HS-5 (cell line): ENCODE data around the gene SYTL2.
"Not testable (repeated sequence)": the region's sequence is repeated elsewhere in the genome, so short reads cannot be mapped to it uniquely, and the experiment has no call there.

Experiments
- DNase-seq: peaks from one replicate; pipeline ENCODE4 v3.0.0-alpha.2; 2012; ENCODE audit warnings: low read depth

SYTL2 gene

DNA sequence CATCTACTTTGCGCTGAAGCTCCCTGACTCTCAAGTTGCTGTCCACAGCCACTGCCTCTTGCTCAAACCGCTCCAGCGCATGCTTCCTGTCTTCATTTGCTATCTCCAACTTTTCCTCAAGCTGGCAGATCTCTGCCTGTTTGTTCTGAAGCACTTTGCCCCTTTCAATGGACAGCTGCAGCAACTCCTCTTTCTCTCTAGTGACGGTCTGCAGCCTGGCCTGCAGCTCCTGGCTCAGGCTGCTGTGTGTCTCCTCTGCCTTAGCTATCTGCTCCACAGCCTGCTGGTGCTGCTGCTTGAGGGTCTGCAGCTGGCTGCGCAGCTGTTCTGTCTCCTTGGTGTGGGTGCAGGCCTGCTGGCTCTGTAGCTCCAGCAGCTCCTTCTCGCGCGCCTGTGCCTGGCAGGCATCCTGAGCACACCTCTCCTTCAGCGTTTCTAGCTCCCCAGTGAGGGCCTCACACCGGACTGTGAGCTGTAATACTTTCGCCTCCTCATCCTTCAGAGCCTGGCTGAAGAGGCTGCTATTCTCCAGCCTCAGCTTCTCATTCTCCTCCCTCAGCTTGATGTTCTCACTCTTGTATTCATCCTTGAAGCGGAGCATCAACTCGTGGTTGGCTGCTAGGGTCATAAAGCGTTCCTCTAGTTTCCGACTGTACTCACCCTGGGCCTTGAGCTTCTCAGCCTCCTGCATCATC lies 125.7 kb downstream of the SYTL2 start:
- DNase-seq, result no peak

DNA sequence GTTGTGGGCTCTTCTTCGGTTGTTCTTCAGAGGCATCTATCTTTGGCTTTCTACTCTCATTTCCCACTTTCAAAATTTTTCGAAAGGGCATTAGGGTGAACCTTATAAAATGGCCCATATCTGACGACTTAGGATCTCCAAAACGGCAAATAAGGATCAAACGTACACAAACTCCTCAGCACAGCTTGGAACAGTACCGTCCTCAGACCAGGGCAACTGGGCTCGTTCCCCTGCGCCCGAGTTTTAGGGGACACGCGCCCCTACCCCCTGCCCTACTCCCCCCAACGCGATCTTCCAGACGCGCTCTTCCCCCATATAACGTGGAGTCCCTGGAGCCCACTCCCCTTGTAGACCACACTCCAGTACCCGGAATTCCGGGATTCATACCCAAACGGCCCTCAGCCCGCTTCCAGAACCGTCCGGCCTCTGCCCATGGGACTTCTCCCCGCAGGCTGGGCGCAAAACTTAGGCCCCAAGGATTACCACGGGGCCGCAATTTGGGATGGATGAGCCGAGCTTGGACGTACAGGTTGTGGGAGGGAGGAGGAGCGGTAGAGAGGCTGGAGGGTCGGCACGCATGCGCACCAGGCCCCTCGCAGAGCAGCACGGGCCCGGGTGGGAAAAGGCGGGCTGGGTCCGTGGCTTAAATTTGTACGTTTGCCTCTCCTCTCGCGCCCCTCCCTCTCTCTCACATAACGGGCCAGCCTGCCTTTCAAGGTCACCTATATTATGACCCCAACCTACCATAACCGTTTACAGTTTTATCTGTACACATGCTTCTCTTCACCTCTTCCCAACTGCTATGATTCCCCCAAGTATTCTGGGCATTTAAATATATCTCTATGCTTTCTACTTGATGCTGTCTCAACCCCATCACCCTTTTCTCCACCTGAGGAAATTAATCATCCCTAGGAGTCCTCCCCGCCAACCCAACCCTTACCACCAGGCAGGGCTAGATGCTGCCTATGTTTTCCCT lies 128.3 kb downstream of the SYTL2 start:
- DNase-seq, result no peak

DNA sequence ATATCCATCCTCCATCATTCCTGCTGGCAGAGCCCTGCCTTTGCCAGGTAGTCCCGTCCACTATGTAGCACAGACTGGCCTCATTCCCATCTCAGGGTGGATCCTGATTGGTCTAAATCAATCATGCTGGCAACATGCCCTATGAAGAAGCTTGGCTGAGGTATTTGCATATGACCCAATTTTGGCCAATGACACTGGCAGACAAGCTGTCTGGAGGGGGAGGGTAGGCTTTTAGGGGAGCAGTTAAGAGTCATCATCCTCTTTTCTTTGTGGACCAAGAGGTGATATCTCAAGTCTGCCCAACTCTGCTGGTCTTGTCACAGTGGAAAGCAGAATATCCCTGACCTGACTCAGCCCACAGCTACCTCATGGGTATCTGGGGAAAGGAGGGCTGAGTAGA lies 130.0 kb downstream of the SYTL2 start:
- DNase-seq, result no peak

DNA sequence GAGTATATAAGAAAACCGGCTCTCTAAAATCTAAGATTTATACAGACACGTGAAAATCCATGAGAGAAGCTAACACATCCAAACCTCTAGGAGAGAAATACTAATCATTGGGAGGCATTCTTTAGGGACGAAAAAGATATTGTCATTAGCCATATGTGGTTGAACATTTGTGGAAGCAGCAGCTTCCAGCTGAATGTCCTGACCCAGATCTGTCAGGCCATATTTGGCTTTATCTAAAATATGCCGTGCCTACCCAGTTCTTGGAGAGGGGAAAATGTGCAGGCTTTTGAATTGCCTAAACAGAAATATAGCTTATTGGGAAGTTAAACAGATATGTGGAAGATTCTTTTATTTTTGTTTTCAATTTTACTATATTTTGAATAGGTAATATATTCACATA lies 131.4 kb downstream of the SYTL2 start:
- DNase-seq, result no peak

DNA sequence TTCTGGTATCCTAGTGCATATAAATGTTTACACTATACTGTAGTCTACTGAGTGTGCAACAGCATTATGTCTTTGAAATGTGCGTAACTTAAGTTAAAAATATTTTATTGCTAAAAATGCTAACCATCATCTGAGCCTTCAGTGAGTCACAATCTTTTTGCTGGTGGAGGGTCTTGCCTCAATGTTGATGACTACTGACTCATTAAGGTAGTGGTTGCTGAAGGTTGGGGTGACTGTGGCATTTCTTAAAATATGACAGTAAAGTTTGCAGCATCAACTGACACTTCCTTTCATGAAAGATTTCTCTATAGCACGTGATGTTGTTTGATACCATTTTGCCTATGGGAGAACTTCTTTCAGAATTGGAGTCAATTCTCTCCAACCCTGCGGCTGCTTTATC lies 137.5 kb downstream of the SYTL2 start:
- DNase-seq, result no peak

DNA sequence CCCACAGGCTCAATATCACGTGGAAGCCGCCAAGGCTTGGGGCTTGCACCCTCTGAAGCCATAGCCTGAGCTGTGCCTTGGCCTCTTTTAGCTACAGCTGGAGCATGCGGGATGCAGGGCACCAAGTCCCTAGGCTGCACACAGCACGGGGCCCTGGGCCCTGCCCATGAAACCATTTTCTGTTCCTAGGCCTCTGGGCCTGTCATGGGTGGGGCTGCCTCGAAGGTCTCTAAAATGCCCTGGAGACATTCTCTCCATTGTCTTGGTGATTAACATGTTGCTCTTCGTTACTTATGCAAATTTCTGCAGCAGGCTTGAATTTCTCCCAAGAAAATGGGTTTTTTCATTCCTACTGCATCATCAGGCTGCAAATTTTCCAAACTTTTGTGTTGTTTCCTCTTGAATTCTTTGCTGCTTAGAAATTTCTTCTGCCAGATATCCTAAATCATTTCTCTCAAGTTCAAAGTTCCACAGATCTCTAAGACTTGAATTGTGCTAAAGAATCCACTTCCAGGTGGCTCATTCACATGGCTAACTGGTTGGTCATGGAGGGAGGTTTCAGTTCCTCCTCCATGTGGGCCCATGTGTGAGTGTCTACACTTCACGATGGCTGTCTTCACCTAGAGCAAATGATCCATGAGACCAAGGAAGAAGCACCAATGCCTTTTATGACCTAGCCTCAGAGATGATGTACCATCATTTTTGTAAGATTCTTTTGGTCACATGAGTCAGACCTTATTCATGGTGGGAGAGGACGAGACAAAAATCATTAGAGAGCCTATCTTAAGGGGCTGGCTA lies 138.6 kb downstream of the SYTL2 start:
- no peak for DNase-seq

DNA sequence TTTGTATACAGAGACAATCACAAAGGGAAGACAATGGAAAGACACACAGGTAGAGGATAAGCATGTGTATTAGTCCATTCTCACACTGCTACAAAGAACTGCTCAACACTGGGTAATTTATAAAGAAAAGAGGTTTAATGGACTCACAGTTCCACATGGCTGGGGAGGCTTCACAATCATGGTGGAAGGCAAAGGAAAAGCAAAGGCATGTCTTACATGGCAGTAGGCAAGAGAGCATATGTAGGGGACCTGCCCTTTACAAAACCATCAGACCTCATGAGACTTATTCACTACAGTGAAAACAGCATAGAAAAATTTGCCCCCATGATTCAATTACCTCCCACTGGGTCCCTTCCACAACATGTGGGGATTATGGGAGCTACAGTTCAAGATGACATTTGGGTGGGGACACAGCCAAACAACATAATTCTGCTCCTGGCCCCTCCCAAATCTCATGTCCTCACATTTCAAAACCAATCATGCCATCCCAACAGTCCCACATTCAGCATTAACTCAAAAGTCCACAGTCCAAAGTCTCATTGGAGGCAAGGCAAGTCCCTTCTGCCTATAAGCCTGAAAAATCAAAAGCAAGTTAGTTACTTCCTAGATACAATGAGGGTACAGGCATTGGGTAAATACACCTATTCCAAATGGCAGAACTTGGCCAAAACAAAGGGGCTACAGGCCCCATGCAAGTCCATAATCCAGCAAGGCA lies 139.8 kb downstream of the SYTL2 start:
- not testable (repeated sequence) for DNase-seq

DNA sequence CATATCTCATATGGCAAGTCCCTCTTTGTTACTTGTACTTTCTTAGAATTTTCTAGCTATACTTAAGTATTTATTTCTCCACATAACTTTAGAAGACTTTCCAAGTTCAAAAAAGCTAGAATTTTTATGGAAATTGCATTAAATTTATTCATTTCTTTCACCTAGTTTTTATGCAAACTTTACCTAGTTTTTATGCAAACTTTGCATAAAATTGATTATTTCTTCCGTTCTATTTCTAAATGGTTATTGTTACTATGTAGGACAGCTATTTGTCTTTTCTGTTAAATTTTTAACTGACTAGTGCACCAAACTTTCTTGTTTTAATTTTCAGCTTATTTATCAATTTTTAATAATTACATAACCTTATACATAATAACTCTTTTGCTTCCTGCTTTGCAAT lies 142.8 kb downstream of the SYTL2 start:
- DNase-seq, result no peak

DNA sequence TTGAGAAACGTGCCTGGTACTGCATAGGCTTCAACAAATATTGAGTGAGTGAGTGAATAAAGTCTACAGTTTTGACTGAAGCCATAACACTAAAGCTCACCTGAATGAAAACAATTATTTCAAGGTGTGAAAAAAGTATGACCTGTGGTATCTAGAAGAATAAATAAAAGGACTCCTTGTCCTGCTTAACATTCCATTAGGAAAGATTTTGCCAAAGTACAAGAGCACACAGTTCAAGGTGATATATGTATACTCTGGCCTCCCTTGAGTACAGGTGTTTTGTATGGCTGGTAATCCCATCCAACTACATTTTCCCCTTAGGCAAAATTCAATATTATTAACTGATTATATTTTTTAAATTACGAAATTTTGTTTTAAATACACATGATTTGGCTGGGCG lies 144.3 kb downstream of the SYTL2 start:
- no peak for DNase-seq

DNA sequence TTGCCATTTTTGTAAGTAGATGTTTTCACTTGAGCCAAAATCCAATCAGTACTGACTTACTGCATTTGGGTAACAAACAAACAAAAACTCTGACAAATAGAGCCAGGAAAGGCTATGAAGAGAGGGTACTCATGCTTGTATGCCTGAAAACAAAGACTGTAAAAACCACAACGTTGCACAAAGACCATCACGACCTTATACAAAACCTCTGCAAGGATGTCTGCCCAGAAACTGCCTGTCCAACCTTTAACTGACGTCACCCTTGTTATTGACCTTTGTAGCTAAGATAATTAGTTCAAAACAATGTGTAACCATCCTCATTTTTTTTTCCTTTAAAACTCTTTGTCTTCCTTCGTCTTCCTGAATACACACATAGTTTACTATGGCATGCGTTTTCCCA lies 145.2 kb downstream of the SYTL2 start:
- DNase-seq, result no peak

DNA sequence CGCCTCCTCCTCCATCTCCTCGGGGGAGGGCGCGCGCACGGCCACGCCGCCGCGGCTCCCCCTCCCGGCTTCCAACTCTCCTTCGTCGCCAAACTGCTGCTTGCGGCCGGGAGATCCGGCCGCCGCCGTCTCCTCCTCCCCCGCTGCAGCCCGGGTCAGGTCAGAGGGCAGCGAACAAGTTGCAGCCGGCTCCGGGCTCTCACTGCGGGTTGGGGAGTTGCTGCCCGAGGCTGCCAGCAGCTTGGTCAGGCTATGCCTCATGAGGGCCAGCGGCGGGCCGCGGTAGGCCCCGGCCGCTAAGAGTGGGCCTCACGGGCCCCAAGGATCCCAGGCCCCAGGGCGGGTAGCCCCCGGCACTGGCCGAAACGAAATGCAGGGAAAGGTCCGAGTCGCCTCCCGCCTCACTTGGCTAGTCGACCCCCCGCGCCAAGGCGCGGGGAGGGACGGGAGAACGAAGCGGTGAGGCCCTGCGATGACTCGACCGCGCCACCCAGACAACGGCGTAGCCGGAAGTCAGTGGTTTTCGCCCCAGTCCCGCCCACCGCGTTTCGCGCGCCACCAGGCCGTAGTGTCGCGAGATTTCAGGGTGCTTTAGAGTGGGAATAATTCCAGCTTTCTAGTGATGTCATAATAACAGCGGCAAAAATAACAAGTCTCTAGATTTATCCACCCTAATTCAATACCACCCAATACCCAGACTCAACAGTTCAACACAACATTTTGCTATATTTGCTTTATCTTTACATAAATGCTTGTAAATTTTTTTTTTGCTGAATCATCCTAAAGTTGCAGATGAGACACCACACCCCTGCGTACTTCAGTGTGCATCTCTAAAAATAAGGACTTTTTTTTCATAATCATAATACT lies 146.1 kb downstream of the SYTL2 start, which contains the start of gene CREBZF:
CREBZF (minus strand) TSS at position 515 of the 867 bp plus-strand sequence; CDS start at position 261, 254 bp downstream.
- peak; percentile 81 for DNase-seq

DNA sequence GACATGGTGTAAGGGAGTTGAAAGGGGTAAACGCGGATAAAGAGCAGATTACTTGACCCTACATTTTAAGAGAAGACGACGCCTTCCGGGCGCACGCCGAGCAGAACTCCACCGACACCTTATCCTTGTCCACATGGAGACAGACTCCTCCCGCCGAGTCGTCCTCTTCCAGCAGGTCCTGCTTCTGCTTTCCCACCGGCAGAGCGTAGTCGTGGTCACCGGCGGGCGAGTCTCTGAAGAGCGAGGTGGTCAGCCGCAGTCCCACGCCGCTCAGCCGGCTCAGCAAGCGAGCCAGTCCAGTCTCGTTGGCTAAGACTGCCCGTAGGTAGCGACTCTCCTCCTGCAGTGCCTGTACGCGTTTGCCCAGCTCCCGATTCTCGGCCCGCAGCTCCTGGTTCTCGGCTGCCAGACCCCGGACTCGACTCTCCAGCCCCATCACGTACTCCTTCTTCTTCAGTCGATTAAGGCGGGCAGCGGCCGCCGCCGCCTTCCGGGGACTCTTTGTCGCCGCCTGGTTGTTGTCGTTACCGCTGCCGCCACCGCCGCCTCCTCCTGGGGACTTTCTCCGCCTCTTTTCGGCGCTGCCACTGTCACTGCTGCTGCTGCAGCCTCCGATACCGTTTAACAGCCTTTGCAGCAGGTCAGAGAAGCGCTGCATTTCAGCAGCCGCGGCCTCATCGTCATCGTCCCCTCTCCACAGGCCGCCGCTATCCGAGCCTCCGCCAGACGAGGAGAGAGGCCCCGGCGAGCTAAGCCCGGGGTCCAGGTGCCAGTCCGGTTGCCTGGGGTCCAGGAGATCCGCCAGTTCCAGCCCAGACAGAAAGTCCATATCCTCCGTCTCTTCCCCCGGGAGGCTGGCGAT lies 147.0 kb downstream of the SYTL2 start:
- no peak for DNase-seq

DNA sequence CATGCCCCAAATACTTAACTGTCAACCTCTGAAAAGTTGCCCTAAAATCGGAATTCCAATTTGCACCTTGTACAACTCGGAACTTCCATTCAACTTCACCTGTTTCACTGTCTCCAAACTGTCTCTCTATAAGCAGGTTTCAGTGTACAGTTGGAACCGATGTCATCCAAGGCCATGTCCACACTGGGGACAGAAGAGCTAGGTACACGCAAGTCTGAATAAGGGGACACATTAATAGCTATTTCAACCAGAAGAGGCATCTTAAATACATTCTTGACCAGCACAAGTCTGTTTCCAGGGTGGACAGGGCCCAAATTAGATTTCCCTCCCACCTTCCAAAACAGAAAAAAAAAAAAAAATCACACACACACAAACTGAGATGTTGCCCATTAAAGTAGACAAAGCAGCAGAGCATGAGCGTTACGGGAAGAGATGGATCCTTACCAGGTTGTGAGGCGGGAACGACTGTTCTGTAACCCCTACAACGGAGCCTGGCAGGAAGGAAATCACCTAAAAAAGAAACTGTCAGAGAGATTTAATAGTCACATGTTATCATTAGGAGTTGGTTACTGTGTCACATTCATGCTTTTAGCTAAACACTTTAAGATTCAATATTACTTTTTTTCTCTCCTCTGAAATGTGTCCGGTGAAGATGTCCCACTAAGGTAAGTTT lies 147.7 kb downstream of the SYTL2 start:
- no peak for DNase-seq

DNA sequence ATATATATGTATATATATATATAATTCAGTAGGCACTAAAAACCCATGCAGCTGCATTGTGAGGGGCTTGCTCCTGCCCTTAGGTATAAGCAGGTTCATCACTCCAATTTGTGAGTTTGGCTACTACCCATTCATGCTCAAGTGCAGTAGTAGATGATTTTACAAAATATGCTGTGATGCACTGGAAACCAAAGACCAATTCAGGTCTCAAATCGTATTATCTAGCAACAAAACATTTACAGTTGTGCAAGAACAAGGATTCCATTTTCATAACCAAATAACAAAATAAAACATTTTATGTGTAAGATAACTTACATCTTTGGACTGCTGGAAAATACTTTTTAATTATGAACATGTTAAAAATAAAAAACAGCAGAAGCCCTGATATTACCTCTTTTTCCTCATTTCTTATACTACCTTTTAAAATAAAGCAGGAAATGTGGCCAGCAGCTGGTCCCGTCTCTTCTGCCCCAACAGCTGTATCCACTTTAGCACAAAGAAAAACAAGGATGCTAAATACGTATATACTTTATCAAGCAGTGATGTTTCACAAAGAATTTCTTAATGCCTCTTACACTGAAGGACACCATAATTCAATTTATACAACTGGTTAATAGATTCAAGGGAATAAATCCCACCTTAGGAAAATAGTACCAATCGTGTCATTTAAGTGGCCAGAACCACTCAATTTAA lies 148.8 kb downstream of the SYTL2 start:
- DNase-seq, result no peak

DNA sequence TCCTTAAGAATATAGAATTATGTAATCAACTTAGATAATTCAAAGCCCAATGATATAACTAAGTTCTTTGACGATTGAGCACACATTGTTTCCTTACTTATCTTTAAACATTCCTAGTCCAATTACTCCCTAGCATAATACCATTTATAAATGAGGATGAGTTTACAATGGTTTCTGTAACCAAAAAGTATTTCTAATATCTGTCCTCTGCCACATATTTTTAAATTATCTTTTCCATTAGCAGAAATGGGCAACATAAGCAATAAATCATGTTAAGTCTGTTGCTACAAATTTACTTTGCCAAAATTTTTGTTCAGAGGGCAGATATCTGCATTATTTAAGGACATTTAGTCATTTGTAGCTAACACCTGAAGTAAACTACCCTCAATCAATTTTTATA lies 152.8 kb downstream of the SYTL2 start:
- no peak for DNase-seq

DNA sequence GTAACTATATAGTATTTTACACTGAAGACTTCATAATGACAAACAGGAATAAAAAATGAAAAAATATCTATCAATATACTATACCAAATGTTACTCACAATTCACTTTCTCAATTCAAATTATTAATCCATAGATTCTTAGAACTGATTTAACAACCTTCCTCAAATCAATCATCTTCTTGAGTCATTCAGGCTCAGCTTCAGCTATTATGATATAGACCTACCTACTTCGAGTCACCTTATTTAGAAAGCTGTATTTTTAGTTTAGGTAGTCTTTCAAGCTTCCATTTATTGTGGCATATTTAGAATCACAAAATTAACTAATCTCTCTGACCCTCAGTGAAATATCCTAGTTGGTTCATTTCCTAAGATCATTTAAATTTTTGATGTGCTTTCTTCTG lies 154.2 kb downstream of the SYTL2 start:
- no peak for DNase-seq

DNA sequence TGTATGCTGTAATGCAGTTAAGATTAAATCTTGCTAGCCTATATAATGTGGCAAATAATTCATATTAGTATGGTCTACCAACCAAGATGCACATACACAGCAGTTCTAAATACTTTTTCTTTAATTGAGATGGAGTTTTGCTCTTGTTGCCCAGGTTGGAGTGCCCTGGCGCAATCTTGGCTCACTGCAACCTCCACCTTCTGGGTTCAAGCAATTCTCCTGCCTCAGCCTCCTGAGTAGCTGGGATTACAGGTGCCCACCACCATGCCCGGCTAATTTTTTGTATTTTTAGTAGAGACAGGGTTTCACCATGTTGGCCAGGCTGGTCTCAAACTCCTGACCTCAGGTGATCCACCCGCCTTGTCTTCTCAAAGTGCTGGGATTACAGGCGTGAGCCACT lies 156.6 kb downstream of the SYTL2 start:
- DNase-seq, result not testable (repeated sequence)

DNA sequence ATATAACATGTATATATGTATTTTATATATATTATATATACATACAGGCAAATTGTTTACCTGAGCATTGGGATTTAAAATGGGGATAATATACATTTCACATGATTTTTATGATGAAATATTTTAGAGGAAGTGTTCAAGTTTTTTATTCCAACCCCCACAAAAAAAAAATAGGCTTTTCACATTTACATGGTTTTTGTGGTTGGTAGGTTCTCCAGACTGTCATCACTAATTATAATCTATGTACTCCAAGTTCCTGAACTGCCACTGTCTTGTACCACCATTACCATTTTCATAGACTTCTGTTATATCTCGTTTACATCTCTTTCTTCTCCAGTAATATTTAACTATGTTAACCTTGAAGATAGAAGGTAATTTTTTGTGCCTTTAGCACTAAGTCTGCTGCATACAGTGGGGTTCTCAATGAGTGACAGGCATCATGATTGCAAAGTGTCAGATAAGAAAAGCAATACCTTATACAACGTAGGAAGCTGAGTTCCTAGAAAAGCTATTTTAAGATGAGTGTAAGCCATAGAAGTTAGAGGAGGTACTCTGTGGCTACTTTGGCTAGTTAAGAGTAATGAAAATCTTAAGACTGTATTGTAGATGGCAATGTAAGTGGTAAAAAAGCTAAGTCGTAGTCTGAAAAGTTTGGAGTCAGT lies 158.0 kb downstream of the SYTL2 start:
- no peak for DNase-seq
